ENCODE results near the gene DNAAF5. TPM values are rescaled to one million over a fixed set of nuclear protein-coding genes. Genes with fewer than 3 reads are reported as not detected.

Gene DNAAF5
- polyA plus RNA-seq, 1 of the 3 experiments (the other 2 are of a cell fraction) = 58.5 TPM

- H3K4me3 ChIP-seq (ENCODE audit: low read depth in 2 of 2, low read length in 1 of 2) = no peak overlapping the region
- no peaks in the 10 kb centered on the region for H3K9me2 ChIP-seq
- 95% methylated on average over 25 of the region's 25 CpGs for WGBS (ENCODE audit: low lambda C conversion rate)
- no peak overlapping the region for H3K9ac ChIP-seq
- ChIA-PET CTCF (interaction anchor here (0.6 to 1.1 kb wide), 2 partner anchors 32 to 150 kb away, joined by 3 read pairs; no protein-coding TSS in a partner anchor), POLR2A (no interaction called here)
- TF ChIP-seq RAD21 (IDR thresholded peaks at IDR 0.05; ENCODE audit: low read length) (no peak), JUND (IDR thresholded peaks at IDR 0.05) (no peak), NFIC (IDR thresholded peaks at IDR 0.05; ENCODE audit: borderline replicate concordance) (no peak), CTCF (IDR thresholded peaks at IDR 0.05) (no peak), REST (IDR thresholded peaks at IDR 0.05; ENCODE audit: low read depth, low read length) (no peak), POLR2AphosphoS5 (IDR thresholded peaks at IDR 0.05; ENCODE audit: low read depth, low read length) (no peak), EP300 (IDR thresholded peaks at IDR 0.05; ENCODE audit: borderline replicate concordance in 1 of 2, low read depth in 1 of 2, low read length in 1 of 2) (no peak), YY1 (IDR thresholded peaks at IDR 0.05; ENCODE audit: low read depth) (no peak), FOSL2 (IDR thresholded peaks at IDR 0.05; ENCODE audit: borderline replicate concordance, low read depth) (no peak), USF2 (IDR thresholded peaks at IDR 0.05; ENCODE audit: borderline replicate concordance, low read depth, low read length) (no peak), CHD2 (IDR thresholded peaks at IDR 0.05; ENCODE audit: low read length, partially characterized antibody) (no peak), GABPA (IDR thresholded peaks at IDR 0.05; ENCODE audit: low read depth) (no peak)
- TF ChIP-seq, protein P1, sequence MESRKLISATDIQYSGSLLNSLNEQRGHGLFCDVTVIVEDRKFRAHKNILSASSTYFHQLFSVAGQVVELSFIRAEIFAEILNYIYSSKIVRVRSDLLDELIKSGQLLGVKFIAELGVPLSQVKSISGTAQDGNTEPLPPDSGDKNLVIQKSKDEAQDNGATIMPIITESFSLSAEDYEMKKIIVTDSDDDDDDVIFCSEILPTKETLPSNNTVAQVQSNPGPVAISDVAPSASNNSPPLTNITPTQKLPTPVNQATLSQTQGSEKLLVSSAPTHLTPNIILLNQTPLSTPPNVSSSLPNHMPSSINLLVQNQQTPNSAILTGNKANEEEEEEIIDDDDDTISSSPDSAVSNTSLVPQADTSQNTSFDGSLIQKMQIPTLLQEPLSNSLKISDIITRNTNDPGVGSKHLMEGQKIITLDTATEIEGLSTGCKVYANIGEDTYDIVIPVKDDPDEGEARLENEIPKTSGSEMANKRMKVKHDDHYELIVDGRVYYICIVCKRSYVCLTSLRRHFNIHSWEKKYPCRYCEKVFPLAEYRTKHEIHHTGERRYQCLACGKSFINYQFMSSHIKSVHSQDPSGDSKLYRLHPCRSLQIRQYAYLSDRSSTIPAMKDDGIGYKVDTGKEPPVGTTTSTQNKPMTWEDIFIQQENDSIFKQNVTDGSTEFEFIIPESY (IDR thresholded peaks at IDR 0.05; ENCODE audit: borderline replicate concordance, low read depth) = no peak
- H4K20me1 ChIP-seq (ENCODE audit: insufficient read depth) = no peaks in the 10 kb centered on the region
- H3K27ac ChIP-seq (ENCODE audit: low read depth in 2 of 2, low read length in 1 of 2) = no peak overlapping the region
- no peaks in the 10 kb centered on the region for H3F3A ChIP-seq (replicated peaks; ENCODE audit: insufficient read depth)
- no peaks in the 10 kb centered on the region for H3K79me2 ChIP-seq (ENCODE audit: insufficient read depth)
- H3K4me2 ChIP-seq = no peak overlapping the region
- no peak for DNase-seq
- H3K36me3 ChIP-seq (replicated peaks in 1 of 2; ENCODE audit: control insufficient read depth in 1 of 2, insufficient read depth in 2 of 2, low read length in 1 of 2) = peaks cover 9 to 24% of the 10 kb centered on the region in 2 experiments
- peaks cover 11% of the 10 kb centered on the region for H3K9me3 ChIP-seq
- no peaks in the 10 kb centered on the region for H3K4me1 ChIP-seq (ENCODE audit: control insufficient read depth in 1 of 2, insufficient read depth in 2 of 2, low read depth in 1 of 2, low read length in 1 of 2)
- no peak overlapping the region for H2AFZ ChIP-seq (ENCODE audit: low read depth)
- H3K27me3 ChIP-seq (ENCODE audit: insufficient read depth) = no peaks in the 10 kb centered on the region
Observed at GRCh38 chr7:680411-681127, 45.9 kb upstream of the DNAAF5 start.
